HG03103 (cell line): Measurements from ENCODE around the gene PTTG1.

Experiments used
- ATAC-seq: cut with Tn5 transposase; IDR thresholded peaks from one replicate; pipeline ENCODE4 v1.9.1; 2021; ENCODE audit warnings: low read depth; ENCODE audit not compliant: unreplicated experiment

The PTTG1 gene

DNA sequence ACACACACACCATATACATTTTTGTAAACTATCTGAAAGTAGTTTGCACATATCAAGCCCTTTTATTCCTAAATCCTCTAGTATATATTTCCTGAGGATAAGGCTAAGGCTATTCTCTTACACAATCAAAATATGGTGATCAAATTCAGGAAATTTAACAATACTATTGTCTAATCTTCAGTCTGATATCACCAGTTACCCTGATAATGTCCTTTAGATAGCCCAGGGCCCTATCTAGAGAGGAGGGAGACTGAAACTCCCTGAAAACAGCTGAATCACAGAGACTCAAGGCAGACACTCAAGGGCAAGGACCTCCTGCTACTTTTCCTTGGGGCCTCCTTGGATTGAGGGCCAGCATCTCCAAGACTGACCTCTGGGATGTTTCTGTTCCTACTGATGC is 30.4 kb downstream of the PTTG1 start:
- ATAC-seq, result no peak

DNA sequence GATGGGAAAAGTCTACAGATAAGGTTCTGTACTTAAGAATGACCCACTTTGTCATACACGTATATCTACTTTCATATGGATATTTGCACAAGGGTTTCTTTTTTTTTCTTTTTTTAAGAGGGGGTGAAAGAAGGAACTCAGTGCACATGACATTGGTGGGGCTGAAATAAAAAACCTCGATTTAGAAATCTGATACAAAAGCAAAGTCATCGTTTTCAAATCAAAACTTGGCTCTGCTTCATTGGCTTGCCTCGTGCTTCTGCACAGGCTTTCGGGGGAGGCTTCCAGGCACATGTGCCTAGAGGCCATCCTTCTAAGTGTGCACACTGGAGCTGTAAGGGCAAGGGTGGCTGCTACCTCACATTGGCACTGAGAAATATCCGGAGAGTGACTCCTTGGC is 31.1 kb downstream of the PTTG1 start:
- no peak for ATAC-seq

- no peak for ATAC-seq
Measured at GRCh38 chr5:160453751-160454150, 32.1 kb downstream of the PTTG1 start.

DNA sequence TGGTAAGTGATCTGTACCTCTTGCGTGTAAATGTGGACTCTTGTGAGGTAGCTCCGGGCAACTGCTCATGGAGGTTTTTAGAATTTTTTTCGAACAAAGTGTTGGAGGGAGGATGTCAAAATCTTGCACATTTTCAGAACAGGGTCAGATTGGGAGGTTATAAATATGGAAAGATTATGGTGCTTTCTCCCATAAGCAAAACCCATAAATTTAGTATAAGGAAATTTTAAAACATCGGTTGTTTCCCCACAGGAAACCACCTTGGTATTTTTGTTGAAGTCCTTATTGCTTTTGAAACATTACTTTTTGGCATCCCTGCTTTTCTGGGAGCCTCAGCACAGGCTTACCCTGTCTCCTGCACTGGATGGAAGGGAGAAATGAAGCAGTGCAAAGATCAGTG is 33.9 kb downstream of the PTTG1 start:
- ATAC-seq, result no peak

GRCh38 chr5:160456480-160457177 is 35.0 kb downstream of the PTTG1 start:
- no peak for ATAC-seq

GRCh38 chr5:160457252-160457651 is 35.6 kb downstream of the PTTG1 start:
- no peak for ATAC-seq

- ATAC-seq, result peak; percentile 73
Measured at GRCh38 chr5:160458806-160459800, 37.4 kb downstream of the PTTG1 start.

DNA sequence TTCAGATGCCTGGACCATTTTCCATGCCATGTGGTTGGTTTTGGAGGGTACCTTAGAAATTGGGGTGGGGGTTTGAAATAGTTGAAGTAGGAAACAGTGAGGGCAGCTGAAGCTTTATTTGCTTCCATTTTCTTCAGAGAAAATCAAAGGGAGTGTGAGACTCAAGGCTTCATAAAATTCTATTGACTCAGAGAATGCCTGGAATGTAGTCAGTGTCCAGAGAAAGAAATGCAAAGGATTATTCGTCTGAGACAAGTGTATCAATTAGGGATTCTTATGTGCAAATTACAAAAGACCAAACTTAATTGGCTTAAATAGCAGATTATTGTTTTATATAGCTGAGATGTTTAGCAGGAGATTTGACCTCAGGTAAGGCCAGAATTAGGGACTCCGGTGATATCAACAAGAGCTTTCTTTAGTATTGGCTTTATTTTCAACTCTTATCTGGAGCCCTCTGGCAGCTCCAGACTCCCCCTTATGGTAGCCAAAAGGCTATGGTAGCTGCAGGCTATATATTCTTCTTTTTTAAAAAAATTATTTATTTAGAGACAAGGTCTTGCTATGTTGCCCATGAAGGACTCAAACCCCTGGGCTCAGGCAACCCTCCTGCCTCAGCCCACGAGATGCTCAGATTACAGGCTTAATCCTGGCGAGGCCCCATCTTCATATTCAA is 38.9 kb downstream of the PTTG1 start:
- ATAC-seq, result no peak

DNA sequence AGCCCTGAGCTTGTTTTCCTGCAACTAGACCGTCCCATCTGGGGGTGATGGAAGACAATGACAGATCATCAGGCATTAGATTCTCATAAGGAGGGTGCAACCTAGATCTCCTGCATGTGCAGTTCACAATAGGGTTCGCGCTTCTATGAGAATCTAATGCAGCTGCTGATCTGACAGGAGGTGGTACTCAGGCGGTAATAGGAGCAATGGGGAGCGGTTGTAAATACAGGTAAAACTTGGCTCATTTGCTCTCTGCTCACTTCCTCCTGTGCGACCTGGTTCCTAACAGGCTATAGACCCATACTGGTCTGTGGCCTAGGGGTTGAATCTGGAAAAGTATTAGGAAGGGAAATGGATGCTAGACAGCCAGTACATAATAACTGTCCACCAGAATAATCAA is 39.7 kb downstream of the PTTG1 start:
- no peak for ATAC-seq

DNA sequence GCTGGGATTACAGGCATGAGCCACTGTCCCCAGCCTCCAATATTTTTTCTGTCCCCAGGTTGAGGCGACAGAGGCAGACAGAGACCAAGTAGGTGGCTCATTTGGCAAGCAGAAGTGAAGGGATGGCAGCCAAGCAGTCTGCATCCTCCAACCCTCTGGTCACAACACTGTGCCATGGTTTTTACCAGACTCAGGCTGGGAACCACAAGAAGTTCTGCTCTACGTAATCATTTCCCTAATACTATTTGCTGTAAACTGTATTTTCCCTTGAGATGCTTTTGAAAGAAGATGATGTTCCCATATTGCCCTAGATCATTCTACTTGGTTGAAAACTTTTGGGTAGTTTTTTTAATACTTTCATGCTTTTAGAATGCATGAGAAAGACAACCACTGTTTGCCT is 40.5 kb downstream of the PTTG1 start:
- ATAC-seq, result peak; percentile 32

- no peak for ATAC-seq
Measured at GRCh38 chr5:160463227-160463626, 41.6 kb downstream of the PTTG1 start.

DNA sequence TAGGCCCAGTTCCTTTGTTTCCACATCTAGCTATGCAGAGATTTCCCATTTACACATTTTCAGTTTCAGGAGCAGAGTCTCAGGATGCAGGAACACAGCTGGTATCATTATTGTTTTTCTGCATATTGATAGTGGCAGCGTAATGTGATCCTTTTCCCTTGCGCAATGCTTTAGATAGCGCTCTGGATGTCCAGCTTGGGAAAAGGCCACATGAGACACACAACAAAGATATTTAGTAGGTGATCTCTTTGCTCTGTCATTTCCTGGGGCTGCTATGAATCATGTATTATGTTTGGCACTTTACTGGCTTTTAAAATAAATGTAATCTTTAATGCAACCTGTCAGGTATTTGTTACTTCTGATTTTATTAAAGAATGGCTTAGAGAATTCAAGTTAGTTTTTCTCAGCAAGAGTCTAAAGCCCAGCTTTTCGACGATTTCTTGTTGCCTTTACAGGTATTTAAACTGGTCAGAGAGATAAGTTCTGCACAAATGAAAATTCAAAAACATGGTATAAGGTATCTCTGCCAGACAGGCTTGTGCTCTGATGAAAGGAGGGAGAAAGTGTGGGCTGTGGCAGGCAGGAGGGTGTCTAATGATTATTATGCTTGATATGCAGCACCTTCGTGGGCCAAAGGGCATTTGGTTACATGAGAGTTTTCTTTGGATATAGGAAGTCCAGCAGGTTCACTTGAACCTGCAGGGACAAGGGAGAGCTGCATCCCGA is 42.2 kb downstream of the PTTG1 start:
- no peak for ATAC-seq

DNA sequence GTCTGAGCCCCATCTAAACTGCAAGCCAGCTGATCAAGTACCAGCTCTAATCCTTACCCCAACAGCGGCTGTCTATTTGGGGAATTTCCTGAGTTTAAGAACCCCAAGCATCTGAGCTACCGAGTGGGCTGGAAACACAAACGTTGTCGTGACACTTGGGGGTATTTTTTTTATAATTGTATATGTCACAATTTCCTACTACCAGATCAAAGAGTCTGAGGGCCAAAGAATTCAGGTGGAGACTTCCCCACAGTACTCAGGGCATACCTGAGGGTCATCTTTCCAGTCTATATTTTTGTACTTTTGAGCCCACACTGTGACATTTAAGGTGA is 42.8 kb downstream of the PTTG1 start:
- no peak for ATAC-seq

DNA sequence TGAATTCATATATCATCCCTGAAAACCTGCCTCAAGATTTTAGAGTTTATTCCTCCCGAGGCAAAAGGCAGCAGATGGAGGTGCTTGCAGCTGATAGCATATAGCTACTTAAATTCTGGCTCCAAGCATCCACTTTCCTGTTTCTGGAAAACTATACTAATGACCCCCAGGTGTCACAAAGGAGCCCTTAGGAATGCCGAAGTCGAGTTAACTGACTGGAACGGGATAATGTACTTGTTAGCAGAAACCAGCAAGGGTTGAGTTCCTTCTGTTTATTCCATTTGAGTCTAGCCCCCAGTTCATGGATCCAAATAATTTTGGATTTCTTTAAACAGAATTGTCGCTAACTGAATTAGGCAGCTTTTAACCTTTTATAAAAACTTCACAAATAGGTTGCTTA is 44.5 kb downstream of the PTTG1 start:
- no peak for ATAC-seq

GRCh38 chr5:160466889-160467554 is 45.4 kb downstream of the PTTG1 start:
- peak; percentile 5 for ATAC-seq

DNA sequence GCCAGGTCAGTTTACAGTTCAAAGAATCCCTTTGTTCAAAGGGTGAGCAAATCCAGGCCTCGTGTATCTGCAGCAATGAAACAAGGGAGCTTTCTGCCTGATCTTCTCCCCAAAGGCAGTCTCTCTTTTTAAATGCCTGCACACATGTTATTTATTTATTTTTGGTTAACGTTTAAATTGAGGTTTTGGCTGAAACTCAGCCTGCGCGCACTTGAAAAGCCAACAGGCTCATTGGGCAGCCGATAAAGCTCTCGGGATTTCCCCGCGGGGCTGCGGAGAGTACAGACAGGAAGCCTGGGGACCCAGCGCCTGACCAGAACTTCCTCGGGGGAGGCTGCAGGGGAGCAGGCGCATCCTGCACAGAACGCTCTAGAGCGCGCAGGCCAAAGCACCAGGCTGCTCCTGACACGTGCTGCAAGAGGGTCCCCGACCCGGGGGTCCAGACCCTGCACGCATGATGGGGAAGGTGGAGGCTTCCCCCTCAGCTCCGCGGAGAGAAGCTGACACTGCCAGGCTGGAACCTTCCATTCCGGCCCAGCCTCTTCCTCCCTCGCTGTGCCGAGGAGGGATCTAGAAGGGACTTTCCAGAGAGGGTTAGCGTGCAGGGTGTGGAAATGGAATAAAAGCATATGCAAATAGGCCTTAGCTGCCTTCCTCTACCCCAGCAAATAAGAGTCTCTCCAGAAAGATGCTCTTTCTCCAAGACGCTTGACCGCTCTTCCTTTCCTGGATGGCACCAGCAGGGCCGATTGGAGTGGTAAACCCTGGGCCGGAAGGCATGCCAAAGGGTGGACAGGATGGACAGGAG is 46.1 kb downstream of the PTTG1 start:
- ATAC-seq, result peak; percentile 84

DNA sequence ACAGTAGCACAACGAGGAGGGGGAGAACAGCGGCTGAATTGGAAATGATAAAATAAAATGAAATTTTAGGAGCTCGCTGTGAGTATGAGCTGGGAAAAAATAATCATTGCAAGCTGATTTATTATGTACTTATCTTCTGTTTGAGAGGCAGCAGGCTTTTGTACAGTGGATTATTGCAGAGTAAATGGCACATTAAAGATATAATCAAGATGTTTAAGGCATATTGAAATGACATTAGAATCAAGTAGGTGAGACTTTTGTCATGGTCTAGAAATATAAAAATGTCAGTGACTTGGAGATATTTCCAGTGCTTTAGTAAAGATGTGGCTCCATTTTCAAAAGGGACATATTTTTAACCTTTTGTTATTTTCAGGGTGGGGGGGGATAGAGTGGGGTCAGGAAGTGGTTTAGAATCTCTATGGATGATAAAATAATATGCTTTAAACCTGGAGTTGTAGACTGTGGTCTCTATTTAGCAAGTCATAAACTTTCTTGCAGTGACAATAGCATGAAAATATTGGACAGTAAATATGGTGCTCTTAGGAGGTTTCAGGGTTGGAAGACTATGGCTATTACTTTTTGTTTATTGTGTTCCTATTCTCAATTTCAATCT is 46.8 kb downstream of the PTTG1 start:
- no peak for ATAC-seq

DNA sequence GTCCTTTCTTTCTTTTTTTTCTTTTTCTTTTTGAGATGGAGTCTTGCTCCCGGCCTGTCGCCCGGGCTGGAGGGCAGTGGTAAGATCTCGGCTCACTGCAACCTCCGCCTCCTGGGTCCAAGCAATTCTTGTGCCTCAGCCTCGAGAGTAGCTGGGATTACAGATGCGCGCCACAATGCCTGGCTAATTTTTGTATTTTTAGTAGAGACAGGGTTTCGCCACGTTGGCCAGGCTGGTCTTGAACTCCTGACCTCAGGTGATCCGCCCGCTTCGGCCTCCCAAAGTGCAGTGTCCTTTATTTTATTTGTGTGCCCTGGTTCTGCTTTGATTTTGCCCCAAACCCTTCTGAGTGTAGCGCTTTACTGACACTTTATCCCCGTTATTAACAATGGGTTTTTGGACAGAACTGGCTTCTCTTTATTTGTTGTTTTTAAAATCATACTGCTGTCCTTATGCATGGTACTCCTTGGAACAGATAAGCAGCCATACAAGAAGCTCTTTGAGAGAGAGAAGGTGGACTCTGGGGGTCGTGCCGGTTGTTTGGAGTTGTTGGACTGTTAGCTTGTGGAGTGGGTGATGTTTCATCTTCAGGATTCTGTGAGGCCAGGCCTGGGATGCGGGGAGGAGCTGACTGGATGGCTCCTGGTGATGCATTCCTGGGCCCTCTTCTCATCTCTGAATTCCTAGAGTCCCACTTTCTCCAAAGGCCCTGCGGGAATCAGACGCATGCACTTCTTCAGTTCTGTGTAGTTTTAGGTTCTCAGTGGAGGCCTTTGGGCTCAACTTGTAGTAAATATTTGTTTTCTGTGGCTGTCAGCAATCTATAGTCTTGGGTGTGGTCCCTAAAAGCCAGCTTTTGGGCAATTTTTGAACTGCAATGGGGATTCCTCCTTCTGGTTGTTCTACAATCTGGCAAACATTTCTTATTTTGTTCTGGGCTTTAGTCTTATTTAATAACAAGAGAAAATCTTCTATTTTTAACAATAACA is 47.8 kb downstream of the PTTG1 start:
- no peak for ATAC-seq
